K562 (cell line): Measurements from ENCODE around the gene DKKL1.

ENCODE experiments used
- GTF2E2 ChIP-seq: fragments of 200-800 bp; sonication (Bioruptor generic); IDR thresholded peaks from 2 replicates; pipeline ENCODE4 v1.6.1; 2016; ENCODE audit warnings: missing genetic modification characterization, missing compliant biosample characterization
- ILF3 ChIP-seq: fragments of 450-650 bp; IDR thresholded peaks from 2 replicates; pipeline ENCODE4 v1.6.1; 2018; ENCODE audit warnings: antibody characterized with exemption, mild to moderate bottlenecking, moderate library complexity, borderline replicate concordance
- NCOR1 ChIP-seq: fragments of 450-650 bp; IDR thresholded peaks from 2 replicates; pipeline ENCODE4 v1.6.1; 2016; ENCODE audit warnings: mild to moderate bottlenecking, moderate library complexity
- NFIC ChIP-seq: fragments of 450-650 bp; IDR thresholded peaks from 2 replicates; pipeline ENCODE4 v1.6.1; 2017; ENCODE audit warnings: mild to moderate bottlenecking, inconsistent platforms
- PATZ1 ChIP-seq: fragments of 250-450 bp; sonication (Bioruptor Pico); IDR thresholded peaks from 2 replicates; pipeline ENCODE4 v1.5.0; 2020; ENCODE audit warnings: mild to moderate bottlenecking, borderline replicate concordance
- RAD51 ChIP-seq: fragments of 450-650 bp; IDR thresholded peaks from 2 replicates; pipeline ENCODE4 v1.7.1; 2016; ENCODE audit warnings: low read depth, mild to moderate bottlenecking, borderline replicate concordance
- TCF3 ChIP-seq: sonication (generic); formaldehyde crosslinking; IDR thresholded peaks from 2 replicates; pipeline ENCODE4 v1.4.0; 2020; ENCODE audit warnings: mild to moderate bottlenecking, missing genetic modification reagents
- TCF7 ChIP-seq: sonication (generic); IDR thresholded peaks from 2 replicates; pipeline ENCODE4 v1.6.1; 2016; ENCODE audit warnings: antibody characterized with exemption, borderline replicate concordance
- ZKSCAN8 ChIP-seq: fragments of 200-800 bp; sonication (Bioruptor generic); IDR thresholded peaks from 2 replicates; pipeline ENCODE4 v1.6.1; 2016; ENCODE audit warnings: missing genetic modification characterization, missing compliant biosample characterization
- ZNF24 ChIP-seq: fragments of 450-650 bp; IDR thresholded peaks from 2 replicates; pipeline ENCODE4 v1.6.1; 2016
- ZSCAN29 ChIP-seq: fragments of 450-650 bp; IDR thresholded peaks from 2 replicates; pipeline ENCODE4 v1.6.1; 2017
- TF ChIP-seq, protein P1 (sequence below), 3 experiments: IDR thresholded peaks in 2 of 3; conservative IDR thresholded peaks in 1 of 3; 2 replicates each; pipeline ENCODE4 v1.5.1; 2011 to 2012; ENCODE audit warnings: low read length in 3 of 3, mild to moderate bottlenecking in 3 of 3, control low read depth in 2 of 3, improper control_type of control experiment in 1 of 3, inconsistent platforms in 1 of 3, low read depth in 1 of 3, mixed read lengths in 1 of 3, moderate library complexity in 1 of 3; ENCODE audit not compliant: insufficient read depth in 2 of 3

DNA sequence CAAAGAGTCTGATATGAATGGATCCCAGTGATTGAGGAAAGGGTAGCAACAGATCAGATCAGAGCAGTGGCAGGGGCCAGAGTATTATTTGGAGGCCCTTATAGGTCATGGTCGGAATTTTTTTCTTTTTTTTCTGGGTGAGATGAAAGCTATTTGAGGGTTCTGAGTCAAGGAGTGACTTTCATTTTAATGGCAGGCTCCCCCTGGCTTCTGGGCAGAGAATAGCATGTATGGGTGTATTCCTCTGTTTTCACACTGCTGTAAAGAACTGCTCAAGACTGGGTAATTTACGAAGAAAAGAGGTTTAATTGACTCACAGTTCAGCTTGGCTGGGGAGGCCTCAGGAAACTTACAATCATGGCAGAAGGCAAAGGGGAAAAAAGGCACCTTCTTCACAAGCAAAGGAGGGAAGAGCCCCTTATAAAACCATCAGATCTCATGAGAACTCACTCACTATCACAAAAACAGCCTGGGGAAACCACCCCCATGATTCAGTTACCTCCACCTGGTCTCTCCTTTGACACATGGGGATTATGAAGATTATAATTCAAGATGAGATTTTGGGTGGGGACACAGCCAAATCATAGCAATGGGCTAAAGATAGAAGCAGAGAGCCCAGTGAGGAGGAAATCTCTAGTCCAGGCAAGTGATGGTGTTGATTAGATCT, 35.7 kb upstream of the DKKL1 start:
- TF ChIP-seq TCF7: no peak
- no peak for TF ChIP-seq ZSCAN29
- TF ChIP-seq, protein P1, sequence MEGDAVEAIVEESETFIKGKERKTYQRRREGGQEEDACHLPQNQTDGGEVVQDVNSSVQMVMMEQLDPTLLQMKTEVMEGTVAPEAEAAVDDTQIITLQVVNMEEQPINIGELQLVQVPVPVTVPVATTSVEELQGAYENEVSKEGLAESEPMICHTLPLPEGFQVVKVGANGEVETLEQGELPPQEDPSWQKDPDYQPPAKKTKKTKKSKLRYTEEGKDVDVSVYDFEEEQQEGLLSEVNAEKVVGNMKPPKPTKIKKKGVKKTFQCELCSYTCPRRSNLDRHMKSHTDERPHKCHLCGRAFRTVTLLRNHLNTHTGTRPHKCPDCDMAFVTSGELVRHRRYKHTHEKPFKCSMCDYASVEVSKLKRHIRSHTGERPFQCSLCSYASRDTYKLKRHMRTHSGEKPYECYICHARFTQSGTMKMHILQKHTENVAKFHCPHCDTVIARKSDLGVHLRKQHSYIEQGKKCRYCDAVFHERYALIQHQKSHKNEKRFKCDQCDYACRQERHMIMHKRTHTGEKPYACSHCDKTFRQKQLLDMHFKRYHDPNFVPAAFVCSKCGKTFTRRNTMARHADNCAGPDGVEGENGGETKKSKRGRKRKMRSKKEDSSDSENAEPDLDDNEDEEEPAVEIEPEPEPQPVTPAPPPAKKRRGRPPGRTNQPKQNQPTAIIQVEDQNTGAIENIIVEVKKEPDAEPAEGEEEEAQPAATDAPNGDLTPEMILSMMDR (IDR thresholded peaks at IDR 0.05 in 2 of 3, conservative IDR thresholded peaks at IDR 0.05 in 1 of 3; ENCODE audit: insufficient read depth in 2 of 3, low read depth in 1 of 3, low read length in 3 of 3): peak; percentile 52 to 79 (median 72)
- no peak for TF ChIP-seq TCF3 (CRISPR knock-in tag)
- no peak for TF ChIP-seq PATZ1 (CRISPR knock-in tag)
- TF ChIP-seq NCOR1: no peak
- no peak for TF ChIP-seq ILF3
- no peak for TF ChIP-seq NFIC
- no peak for TF ChIP-seq GTF2E2 (tag)
- TF ChIP-seq ZKSCAN8 (CRISPR knock-in tag): no peak
- TF ChIP-seq RAD51: no peak
- no peak for TF ChIP-seq ZNF24
